HG03342 (cell line): Measurements from ENCODE around the gene AIFM3.
A peak's percentile ranks its signal among the peaks of the same experiment; 100 is the strongest.
"Not testable (repeated sequence)": the region's sequence is repeated elsewhere in the genome, so short reads cannot be mapped to it uniquely, and the experiment has no call there.

Experiments used
- ATAC-seq: cut with Tn5 transposase; IDR thresholded peaks from one replicate; pipeline ENCODE4 v1.9.1; 2021; ENCODE audit warnings: mild to moderate bottlenecking, moderate library complexity; ENCODE audit not compliant: unreplicated experiment

AIFM3 gene

DNA sequence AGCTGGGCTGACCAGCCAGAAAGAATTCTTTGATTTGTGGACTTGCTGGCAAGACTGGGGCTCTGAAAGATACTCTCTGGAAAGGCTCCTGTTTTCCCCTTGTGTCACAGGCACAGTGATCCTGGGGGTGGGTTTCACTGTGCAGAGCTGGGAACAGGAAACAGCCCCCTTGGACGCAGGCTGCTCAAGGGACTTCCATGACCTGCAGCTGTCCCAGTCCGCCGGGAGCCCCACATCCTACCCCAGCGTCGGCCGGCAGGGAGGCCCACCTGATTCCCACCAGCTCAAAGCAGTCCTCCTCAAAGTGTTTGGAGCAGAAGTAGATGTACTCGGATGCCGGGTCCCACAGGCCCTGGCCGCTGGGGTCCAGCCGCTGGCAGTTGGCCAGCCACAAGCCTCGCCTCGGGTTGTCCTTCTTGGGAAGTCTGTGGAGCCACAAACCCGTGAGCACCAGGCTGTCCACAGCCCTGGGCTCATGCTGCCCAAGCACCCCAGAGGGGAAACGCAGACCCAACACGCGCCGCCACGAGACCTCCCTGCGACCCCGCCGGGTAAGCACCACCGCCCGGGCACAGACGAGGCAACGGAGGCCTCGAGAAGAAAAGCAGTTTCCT lies 34.0 kb downstream of the AIFM3 start:
- ATAC-seq: no peak

DNA sequence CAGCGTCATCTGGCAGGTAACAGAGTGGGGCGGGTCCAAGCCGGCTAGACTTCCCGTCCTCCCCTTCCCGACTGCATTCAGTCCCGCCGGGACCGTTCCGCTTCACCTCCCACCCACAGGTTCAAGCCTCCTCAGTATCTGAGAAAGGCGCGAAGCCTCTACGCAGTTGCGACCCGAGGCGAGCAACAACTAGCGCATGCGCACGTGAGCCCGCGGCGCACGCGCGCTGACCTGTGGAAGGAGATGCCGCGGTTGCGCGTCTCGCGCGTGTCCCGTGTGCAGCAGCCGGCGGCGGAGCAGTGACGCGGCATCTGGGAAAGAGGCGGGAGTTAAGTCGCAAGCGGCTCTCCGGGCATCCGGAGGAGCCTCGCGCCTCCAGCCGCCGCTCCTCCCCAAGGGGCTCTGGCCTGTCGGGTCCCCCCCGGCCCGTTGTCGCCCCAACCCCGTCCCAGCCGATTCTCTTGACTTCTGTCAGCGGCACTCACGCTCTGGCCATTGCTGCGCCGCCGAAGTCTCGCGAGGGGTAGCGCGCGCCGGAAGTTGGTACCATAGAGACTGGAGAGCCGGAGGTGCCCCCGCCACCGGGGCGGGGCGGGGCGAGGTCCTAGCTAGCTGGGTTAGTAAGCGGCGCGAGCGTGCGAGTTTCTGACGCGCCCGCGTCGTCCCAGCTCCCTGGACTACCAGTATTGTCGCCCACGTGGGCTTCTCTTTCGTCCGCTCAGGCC lies 34.7 kb downstream of the AIFM3 start, which contains the start of gene THAP7:
Gene THAP7 (minus strand): TSS at position 518 of the 725 bp plus-strand sequence. CDS start 207 bp downstream, at position 311.
- ATAC-seq: peak; percentile 81

DNA sequence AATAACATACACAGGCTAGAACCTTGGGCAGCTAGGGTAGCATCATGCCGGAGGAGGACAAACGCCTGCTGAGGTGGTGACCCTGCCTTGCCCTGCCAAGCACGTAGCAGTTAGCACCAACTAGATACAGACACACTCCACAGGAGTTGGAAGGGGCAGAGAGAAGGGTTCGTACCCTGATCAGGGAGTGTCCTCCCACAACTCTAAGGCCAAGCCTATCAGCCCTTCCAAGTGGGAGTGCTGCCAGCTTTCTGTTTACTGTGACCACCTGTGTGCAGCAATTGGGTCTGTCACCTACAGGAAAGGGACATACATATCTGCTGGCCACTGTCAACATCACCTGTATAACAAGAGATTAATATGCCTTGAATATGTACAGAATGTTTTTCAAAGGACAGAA lies 36.7 kb downstream of the AIFM3 start:
- ATAC-seq: no peak

DNA sequence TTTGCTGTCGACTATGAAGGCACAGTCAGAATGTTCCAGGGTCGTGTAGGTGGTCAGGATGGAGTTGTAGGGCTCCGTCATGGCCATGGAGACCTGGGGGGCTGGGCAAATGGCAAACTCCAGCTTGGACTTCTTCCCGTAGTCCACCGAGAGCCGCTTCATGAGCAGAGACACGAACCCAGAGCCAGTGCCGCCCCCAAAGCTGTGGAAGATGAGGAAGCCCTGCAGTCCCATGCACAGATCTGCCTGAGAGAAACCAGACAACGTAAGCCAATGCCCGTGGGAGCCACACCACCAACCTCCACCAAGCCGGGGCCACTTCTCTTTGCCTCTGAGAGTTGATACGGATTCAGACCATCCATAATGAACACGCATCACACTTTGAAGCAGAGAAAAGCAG lies 42.2 kb downstream of the AIFM3 start:
- ATAC-seq: not testable (repeated sequence)

DNA sequence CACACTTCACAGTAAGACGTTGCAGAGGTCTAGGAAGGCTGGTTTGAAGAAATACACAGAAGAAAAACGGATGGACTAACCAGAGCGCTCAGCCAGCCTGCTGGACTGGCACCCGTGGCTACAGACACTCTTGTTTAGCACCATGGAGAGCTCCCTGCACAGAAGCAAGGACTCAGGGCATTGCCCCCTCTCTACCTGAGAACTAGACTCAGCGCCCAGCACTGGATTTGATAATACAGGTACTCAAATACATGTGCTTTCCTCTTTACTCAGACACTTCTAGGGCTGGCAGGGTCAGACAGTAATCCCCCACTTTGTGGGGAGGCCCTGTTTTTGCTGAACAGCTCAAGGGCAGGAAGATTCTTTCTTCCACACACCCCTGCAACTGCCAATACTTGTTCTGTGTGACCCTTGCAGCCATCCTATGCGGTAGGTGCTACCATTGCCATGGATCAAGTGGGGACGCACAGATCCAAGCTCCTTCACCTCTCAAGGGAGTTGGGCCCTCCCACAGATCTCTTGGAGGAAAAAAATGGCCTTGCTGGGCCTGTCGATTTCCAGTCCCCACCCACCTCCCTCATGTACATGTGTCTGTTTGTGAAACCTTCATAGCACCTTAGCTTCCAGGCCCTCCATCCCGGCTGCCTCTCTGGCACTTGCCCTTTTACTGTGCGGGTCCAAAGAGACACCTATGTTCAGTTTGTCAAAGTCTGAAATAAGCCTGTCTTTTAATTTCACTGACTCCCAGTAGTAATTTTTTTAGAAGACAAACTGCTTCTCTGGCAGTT lies 42.8 kb downstream of the AIFM3 start:
- no peak for ATAC-seq

DNA sequence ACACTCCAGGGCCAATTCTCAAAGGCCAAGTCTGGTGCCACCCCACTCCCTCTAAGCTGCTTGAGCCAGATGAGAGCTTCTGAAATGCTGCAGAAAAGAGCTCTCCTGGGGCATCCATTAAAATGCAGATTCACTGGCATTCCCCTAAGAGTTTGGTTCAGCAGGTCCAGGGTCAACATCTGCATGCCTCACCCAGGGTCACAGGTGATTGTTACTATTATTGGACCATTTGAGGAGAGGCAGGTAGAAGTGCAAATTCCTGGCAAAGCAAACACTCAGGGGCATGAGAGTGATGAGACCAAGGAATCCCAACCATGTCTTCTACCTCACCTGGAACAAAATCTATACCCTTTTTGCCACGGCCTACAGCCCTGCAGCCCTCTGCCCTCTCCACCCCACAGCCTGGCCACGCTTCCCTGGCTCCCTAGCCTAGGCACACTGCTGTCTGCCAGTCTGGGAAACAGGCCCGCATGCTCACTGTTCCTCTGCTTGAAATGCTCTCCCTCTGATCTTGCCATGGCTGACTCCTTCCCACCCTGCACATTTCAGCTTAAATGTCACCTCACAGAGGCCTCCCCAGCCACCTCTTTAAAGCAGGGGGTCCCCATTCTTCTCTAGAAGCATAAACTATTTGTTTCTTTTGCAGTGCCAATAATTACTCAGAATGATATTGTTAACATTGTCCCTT lies 43.5 kb downstream of the AIFM3 start:
- no peak for ATAC-seq

DNA sequence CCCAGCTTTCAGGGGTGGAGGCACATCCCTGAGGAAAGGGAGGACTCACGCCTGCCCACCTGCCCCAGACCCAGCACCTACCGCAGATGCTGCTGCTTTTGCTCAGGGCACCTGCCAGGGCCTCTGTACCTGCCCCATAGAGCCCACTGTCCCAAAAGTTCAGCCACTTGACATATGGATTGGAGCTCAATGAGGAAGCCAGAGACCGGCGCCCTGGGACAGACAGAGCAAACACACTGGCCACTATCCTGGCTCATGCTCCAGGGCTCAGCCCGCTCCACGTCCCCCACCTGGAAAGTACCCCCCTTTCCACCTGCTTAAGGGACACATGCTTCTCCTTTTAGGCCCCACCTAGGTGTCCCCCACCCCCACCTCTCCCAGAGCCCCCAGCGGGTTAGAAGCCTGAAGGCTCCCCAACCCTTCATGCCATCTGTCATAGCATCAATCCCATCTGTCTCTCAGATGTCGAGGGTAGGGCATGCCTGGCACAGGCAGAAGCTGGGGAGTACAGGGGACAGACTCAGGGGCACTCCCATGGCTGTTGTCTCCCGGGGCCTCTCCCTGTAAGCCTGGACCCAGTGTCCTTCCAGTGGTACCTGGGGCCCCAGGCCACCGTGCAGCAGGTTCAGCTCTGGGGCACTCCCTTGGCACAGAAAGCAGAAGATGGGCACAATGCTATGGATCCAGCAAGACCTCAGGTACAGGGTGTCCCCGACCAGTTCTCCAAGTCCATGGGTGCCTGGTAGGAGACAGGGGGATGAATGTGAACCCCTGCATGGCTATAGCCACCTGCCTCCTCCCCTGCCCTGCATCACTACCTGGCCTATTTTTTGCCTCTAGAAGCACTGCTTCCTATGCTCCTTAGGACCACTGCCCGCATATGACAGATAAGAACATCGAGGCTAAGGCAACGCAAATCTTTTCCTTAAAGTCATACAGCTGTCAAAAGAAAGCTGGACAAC lies 45.7 kb downstream of the AIFM3 start:
- ATAC-seq: no peak

DNA sequence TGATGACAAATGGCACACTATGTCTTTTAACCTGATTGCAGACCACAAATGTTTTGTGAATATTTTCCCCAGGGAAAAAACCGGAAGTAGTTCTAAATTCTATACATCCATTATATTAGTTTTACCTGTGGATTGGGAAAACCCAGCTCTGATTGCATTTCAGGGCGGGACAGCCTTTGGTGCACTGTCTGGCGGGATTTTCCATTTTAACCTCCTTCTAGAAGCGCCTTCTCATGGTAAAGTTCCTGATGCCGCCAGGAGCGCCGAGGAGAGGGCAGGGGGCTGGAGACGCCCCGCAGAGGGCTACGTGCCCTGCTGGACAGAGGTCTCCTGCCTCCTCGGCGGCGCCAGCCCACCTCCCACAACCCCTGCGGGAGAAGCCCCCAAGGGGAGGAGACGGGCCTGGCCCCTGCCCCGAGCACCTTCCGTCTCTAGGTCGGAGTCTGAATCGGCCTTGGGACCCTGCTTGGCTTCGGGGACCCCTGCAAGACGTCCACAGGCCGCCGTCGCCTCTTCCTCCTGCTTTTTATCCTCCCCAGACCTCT lies 46.7 kb downstream of the AIFM3 start:
- ATAC-seq: no peak

DNA sequence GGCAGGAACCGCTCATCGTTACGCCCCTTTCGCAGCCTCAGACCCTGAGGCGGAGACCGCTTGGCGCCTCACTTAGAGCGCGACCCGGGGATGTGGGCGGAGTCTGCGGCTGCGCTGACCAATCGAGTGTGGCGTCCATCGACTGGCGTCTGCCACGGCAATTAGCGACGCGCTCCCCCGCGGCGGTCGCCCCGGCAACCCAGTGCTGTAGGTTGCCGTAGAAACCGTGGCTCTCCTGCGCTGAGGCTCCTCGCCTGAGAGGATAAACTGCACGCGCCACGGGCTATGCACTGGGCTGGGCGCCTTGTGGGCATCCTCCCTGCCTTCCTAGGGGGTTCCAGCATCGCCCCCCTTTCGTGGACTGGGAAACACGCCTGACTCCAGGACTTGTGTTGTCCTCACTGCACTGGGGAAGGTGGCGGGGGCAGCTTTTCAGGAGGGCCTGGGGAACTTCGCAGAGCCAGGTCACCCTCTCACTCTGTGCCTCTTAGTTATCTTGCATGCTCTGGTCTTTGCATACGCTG lies 47.2 kb downstream of the AIFM3 start:
- ATAC-seq: peak; percentile 83

DNA sequence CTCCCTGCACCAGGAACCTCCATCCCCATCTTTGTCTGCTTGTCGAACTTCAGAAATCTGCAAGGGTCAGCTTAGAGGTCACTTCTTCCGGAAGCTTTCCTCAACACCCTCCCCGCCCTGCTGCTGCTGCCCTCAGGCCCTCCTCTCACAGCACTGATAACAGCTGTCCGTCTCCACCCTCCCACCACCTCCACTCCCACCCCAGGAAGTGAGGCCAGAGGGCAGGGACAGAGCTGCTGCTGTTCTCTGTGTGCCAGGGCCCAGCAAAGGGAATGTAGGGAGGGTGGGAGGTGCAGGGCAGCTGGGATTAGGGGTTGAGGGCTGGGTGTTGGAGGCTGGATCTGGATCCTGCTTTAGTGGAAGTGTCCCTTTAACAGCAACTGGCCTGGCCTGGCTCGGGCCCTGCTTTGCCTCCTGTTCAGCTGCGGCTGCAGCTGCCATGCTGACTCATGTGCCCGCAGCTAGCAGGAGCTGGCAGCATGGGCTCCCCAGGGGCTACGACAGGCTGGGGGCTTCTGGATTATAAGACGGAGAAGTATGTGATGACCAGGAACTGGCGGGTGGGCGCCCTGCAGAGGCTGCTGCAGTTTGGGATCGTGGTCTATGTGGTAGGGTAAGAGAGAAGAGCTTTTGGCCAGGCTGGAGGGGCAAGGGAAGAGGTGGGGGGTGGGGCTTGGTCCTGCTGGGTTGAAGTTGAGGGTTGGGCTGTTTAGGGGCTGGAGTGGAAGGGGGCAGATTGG lies 47.8 kb downstream of the AIFM3 start, which contains the start of gene P2RX6:
Gene P2RX6 (plus strand): TSS at position 440 of the 740 bp plus-strand sequence. CDS start 10 bp downstream, at position 450.
- ATAC-seq: no peak

DNA sequence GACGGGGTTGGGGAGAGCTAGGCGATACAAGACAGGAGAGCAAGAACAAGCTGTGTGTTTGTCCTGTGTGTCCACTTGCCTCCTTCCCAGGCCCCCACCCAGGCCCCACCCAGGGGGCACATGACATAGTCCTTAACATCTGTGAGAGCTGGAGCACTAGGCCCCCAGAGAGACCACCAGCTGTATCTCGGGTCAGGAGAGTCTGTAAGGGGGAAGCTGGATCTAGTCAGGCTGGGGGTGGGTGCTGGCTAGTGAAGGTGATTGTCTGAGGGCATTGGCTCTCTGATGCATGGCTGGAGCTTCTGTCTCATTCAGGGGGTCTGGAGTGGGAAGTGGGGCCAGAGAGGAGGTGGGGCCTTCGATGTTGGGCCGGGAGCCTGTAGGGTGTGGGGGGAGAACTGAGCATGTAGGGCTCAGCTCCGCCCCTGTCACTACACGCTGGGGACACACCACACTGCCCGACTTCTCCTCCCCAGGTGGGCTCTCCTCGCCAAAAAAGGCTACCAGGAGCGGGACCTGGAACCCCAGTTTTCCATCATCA lies 48.5 kb downstream of the AIFM3 start:
- ATAC-seq: no peak

DNA sequence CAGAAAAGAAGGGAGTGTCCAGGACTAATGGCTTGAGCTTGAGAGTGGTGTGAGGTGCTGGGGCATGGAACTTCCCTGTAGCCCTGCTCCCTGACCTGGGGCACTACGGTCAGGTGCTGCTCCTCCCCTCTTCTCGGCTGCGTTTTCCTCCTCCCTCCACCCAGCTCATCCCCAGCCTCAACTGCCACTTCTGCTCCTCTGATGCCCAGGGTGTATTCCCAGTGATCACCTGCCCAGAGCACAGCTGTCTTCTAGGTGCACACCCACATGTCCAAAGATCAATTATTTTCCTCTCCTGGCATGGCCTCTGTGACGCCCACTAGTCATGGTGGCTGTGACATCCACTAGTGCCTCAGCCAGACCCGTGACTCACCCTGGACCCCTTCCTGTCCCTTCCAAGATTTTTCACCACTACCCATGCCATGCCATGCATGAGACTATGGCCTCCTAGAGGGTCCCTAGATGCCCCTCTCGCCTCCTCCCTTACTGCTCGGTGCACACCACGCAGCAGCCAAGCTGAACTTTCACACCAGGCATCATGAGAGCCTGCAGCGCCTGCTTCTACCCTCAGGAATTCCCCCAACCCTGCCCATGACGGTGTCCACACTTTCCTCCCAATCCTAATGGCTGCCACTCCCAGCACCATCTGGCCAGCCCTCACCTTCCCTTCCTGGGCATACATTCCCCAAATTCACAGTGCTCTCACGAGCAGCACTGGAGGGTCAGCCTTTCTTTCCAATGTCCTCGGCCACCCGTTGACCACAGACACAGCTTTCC lies 49.8 kb downstream of the AIFM3 start:
- no peak for ATAC-seq

DNA sequence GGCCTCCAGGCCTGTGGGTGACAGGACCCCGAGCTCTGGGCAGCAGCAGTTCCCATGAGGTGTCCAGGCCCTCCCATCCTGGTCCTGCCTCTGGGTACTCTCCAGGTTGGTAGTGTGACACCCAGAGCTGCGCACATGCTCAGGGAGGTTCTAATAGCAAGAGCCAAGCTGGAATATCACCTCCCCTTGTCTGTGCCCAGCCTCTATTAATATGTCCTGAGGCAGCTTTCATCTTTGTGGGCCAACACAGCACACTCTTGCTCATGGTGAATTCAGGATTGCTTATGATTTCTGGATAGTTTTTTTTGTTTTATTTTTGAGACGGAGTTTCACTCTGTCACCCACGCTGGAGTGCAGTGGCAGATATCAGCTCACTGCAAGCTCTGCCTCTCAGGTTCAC lies 51.3 kb downstream of the AIFM3 start:
- ATAC-seq: no peak

DNA sequence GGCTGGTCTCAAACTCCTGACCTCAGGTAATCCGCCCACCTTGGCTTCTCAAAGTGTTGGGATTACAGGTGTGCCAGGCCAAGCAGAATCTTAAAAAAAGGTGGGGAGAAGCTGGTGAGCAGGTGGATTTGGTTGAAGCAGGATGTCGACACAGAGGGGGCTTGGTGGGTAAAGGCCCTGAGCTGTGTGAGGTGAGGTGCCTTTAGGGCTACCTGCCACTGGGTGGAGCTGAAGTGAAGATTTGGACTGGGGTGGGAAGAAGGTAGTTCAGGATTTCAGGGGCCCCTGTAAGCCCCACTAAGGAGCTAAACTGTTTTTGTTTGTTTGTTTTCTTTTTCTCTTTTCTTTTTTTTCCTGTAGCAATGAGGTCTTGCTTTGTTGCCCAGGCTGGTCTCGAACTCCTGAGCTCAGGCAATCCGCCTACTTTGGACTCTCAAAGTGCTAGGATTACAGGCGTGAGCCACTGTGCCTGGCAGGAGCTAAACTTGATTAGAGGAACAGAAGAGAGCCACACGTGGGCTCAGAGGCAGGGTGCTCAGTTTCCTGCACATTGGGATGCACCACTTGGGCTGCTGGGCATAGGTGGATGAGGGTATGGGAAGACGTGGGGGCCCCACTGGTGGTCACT lies 53.9 kb downstream of the AIFM3 start:
- no peak for ATAC-seq

DNA sequence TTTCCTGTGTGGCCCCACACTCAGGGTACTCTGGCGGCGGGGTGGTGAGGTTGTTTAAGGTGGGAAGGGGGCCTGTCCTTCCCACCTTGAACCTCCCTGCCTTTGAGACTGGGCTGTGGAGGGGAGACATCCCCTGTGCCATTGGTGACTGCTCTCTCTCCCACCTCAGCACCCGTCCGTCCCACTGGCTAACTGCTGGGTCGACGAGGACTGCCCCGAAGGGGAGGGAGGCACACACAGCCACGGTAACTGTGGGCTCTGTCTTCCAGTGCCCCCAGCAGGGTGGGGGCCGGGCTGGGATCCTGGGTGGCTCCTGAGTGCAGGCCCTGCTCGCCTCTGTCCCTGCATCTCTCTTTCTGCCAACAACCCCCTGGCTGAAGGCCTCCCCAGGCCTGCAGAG lies 55.5 kb downstream of the AIFM3 start:
- ATAC-seq: no peak

DNA sequence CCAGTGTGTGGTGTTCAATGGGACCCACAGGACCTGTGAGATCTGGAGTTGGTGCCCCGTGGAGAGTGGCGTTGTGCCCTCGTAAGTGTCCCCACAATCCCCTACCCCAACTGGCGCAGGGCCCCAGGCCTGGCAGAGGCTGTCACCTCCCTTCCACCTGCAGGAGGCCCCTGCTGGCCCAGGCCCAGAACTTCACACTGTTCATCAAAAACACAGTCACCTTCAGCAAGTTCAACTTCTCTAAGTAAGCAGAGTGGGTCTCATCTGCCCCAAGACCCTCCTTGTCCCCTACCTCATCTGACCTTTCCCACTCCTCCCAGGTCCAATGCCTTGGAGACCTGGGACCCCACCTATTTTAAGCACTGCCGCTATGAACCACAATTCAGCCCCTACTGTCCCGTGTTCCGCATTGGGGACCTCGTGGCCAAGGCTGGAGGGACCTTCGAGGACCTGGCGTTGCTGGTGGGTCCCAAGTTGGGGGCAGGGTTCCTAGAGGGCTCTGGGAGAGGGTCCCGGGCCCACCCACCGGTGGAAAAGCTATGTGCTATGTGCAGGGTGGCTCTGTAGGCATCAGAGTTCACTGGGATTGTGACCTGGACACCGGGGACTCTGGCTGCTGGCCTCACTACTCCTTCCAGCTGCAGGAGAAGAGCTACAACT lies 56.0 kb downstream of the AIFM3 start:
- no peak for ATAC-seq

DNA sequence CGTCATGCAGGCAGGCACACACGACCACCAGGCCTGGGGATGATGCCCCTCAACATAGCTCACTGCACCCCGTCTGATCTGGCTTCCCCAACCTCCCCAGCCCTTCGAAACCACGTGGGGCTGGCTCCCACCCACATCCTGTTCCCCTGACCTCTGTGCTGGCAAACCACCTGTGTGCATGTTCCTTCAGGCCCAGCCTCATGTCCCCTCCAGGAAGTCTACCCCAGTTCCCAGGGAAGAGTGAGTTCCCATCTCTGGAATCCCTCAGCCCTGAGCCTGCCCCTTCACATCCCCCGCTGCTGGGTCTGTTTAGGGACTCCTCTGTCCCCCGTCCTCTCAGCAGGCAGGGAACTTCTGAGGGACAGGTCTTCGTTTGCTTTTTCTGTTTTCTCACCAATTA lies 58.2 kb downstream of the AIFM3 start:
- ATAC-seq: no peak
